HG03139 (cell line): ENCODE data around the gene FAM229B.
"Not testable (repeated sequence)": the region's sequence is repeated elsewhere in the genome, so short reads cannot be mapped to it uniquely, and the experiment has no call there.

Experiments
- ATAC-seq: cut with Tn5 transposase; IDR thresholded peaks from one replicate; pipeline ENCODE4 v1.9.1; 2021; ENCODE audit not compliant: unreplicated experiment

The FAM229B gene

DNA sequence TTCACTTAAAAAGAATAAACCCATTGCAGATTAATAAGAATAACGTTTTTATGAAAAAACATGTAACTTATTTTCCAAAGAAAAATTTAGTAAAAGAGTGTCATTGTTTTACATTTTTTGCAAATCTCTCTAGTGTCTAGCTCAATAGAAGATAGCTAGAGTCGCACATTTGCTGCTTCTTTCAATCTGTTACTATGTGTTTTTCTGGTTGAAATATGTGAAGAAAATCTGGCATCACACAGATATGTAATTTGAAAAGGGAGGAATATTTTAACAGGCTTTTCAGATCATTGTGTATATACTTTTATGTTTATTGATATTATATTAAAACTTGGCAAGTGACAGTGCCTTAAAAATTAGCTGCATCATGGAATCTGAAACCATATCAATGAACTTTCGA, 24.4 kb upstream of the FAM229B start:
- no peak for ATAC-seq

DNA sequence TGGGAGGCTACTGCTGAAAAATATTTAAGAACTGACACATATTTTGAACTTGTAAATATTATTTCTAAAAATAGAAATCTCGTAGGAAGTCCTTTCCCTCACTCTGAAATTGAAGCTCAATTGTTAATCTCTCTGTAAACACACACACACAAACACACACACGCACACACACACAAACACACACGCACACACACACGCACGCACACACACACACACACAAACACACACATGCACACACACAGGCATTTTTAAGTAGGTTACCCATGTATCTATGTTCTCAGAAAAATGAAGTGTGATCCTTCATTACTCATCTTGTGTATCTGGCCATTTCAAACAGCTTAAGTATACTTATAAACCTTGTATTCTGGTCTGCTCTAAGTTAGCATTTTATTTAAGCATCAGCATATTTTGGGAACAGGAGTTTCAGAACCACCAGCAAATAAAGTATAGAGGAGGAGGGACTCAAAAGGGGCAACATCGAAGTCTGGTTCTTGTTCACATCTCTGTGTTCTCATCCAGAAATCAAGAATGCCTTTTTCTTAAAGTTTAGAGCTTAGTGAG, 21.9 kb upstream of the FAM229B start:
- ATAC-seq: no peak

DNA sequence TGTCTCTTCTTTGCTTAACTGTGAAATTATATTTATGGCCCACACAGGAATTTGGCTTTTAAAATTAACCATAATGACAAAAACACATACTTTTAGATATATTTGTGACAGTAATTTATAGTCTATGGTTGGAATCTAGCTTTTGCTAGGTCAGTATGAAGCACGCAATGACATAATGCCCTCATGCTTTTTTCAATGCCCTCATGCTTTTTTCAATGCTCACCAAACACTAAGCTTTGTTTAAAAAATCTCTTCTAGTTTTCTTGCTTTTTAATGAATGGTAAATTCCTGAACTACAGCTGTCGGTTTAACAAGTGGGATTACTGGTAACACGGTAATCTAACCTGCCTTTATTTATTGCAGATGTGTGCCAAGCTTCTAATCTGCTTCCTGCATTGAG, 20.8 kb upstream of the FAM229B start:
- no peak for ATAC-seq

DNA sequence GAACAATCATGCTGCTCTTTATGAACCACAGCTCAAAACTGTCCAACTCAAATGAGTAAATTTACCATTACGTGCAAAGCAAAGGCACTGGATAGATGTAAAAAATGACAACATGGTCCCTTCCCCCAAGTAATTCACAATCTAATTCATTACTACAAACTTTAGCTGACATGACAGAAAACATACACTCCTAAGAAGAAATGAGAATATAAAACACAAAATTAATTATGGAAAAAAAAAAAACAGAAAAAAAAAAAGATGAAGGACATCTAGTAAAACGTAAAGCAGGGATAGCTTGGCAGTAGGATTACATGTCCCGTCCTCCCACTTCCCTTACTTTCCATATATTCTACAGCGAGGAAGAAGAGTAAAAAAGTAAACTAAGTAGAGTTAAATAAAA, 5.8 kb upstream of the FAM229B start:
- ATAC-seq: no peak

DNA sequence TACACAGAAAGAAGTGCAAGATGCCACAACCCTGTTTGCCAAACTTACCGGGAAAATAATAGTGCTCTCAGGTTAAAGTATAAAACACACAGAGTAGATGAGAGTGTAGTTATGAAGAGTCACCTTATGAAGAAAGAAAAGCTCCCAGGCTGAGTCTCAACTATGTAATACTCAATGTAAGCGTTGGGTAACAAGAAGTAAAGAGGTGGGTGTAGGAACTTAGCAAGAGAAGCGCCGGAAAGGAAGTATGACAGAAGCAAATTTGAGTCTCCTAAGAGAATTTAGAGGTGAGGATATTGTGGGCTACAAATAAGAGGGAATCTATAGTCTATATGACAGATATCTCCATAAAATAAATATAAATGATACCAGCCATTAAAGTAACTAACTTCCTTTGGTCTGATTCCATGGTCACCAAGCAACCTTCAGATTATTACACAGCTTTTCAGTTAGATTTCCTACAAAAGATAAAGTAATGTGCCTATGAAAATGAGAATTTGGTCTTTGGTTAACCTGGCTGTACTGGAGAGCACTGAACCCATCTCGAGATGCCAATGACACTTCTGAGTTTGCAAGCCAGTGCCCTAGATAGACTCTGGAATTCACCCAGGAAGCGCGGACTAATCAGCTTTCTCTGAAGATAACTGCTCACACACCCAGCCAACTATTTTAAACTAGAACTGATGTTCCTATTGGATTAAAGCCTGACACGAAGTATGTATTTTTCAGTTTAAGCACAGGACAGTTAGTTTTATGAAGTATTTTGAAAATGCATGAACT, 1.9 kb upstream of the FAM229B start:
- ATAC-seq: no peak

DNA sequence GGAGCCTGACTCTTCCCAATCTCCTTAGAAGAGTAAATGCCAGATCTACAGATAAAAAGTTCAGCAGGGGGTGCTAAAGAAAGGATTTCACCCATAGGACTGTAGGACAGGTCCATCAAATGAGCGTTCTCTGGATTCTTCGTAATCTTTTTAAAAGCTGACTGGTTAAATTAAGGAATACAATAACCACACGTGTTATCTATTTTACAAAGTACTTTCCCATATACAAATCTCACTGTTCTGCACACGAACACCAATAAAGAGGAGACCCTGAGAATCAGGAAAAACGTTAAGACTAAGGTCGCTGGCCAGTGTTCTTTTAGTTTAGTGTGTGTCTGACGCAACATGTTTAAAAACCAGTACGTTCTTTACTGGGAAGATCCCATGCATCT, 651 bp upstream of the FAM229B start:
- peak; percentile 18 for ATAC-seq

DNA sequence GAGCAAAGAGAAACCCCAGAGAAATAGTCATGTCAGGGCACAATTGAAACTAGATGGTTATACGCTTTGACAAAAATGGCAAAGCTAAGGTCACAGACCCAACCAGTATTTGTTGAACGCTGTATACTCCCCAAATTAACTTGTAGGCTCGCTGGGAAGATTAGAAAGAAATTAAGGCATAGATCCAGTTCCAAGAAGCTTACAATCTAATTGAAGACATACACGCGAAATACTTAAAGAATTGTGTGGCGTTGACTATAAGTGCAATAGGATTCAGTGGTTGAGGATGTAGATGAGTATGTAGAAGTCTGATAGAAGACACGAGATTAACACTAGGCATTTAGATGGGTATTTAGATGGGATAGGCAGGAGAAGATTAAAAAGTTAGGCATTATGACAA, 525 bp downstream of the FAM229B start:
- ATAC-seq: no peak

DNA sequence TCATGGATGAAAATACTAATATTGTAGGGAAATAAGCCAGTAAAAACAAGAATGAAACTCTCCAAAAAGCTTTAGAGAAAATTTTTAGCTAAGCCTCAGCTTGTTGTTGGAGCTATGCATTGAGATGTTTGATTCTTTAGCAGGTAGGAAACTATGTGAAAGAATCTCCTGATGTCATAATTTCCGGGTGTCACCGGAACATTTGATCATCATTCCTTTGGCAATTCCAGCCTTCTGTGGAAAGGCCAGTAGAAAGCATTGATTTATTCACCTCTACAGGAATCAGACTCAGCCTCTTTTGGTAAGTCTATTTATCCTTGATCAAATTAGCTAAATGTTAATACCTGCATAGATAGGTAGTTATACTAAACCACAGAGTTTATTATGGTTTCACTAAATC, 9.5 kb downstream of the FAM229B start:
- no peak for ATAC-seq

DNA sequence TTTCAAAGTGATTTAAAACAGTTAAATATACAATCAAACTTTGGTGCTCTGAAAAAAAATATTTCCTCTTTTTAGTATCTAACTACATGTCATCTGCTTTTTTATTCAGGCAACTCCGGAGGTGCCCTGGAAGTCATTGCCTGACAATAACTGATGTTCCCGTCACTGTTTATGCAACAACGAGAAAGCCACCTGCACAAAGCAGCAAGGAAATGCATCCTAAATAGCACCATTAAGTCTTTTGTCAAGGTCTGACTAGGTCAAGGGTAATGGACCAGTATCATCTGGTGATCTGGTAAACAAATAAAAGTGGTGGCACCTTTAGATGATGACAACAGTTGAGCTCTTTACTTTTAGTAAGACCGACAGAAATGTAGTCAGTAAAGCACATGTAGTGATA, 13.2 kb downstream of the FAM229B start:
- no peak for ATAC-seq

DNA sequence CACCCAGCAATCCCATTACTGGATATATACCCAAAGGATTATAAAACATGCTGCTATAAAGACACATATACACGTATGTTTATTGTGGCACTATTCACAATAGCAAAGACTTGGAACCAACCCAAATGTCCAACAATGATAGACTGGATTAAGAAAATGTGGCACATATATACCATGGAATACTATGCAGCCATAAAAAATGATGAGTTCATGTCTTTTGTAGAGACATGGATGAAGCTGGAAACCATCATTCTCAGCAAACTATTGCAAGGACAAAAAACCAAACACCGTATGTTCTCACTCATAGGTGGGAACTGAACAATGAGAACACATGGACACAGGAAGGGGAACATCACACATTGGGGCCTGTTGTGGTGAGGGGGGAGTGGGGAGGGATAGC, 18.6 kb downstream of the FAM229B start:
- not testable (repeated sequence) for ATAC-seq

DNA sequence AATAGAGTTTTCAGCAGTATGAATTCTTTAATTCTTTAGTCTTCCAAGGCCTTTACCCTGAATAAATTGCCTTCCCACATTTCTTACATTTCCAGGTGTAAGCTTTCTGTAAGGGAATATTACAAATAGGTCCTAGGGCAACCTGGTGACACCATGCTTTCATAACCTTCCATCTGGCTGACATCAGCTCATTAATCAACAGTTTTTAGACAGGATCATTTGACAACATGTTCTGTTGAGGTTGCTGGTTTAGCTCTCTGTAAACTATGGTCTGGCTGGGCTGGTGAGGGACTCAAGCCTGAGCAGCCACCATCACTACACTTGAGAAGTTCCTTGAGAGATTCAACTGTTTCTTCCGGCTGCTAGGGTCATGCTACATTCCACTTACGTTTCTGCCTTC, 19.2 kb downstream of the FAM229B start:
- no peak for ATAC-seq

DNA sequence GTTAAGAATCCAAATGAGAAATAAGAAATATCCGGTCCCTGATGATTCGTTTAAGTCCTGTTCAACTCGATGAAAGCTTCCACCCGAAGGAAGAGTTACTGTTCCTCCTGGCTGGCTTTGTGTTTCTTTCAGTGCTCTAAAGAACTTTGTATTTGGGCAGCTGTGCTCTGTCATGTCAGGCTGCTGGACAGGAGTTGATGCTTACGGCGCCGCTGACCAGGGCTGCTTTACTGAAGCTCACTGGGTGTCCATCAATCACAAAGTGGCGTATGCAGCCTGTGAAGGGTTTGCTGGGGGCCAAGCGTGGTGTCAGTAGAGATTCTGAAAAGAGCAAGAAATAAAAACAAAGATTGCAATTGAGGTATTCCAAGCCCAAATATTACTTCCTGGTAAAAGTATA, 21.9 kb downstream of the FAM229B start:
- no peak for ATAC-seq

DNA sequence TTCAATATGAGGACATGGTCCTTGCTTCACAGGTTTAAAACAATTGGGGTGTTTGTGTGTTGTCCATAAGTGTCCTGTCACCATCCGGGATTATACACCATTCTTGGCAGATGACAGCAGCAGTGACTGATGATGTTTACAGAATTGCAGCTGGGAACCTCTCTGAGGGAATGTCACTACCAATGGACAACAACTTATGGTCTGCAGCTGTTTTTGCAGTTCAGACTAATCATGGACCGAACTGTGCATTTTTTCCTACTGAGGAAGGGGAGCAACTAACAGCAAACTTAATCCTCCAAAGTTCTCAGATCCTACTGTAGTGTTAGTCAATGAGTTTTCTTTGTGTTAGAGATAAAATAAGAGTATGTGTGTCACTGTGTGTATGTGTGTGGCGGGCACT, 26.0 kb downstream of the FAM229B start:
- ATAC-seq: no peak

DNA sequence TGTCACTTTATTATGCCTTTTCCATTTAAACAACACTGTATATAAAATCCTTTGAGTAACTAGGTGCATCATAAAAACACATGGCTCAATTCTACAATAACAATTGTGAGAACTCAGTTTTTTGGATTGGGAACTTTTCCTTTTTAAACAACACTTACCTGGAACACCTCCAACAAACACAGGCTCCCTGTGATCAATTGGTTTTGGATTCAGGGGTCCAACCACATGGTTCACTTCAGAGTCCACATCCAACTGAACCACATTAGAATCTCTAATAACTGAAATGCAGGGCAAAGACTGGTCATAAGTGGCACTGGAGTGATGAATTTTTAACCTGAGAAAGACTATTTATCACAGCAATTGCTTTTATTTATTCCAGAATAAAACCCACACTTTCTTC, 26.5 kb downstream of the FAM229B start:
- no peak for ATAC-seq

DNA sequence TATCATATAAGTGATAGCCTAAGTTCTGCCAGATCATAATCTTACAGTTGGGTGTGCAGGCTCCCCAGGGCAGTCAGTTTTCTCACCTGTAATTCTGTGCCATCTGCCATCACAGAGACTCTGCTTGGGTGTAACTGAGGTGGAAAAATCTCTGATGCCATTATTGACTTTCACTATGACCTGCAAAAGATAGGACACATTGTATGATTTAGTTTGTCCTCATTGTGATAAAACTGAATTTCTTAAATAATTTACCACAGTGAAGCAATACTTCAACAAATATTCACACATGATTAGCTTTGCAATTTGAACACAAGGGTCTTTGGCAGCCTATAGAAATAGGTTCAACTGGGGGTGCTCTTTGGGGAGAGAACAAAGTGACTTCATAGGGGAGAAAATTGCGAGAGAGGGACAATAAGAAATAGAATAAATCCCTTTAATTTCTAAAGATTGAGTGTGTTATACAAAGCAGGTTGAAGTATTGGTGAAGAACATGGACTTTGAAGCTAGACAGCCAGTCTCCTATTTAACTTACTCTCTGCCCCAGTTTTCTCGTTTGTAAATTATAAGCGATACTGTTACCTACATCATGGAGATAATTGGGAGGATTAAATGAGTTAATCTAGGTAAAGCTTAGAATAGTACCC, 27.3 kb downstream of the FAM229B start:
- no peak for ATAC-seq

DNA sequence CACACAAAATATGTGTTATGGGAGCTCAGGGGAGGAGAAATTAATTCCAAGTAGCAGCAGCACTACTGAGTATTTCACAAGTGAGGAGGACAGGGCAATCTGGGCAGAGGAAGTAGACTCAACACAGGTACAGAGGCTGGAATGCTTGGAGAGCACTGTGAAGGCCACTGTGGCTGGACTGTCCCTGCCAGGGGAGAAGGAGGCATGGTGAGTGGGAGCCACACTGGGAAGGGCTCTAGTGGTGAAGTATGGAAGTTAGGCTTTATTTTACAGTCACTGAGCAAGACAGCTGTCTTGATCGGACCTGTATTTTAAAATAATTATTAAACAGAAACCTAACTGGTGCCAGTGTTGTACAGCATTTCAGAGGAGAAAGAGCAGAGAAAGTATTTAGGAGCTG, 28.8 kb downstream of the FAM229B start:
- ATAC-seq: no peak

DNA sequence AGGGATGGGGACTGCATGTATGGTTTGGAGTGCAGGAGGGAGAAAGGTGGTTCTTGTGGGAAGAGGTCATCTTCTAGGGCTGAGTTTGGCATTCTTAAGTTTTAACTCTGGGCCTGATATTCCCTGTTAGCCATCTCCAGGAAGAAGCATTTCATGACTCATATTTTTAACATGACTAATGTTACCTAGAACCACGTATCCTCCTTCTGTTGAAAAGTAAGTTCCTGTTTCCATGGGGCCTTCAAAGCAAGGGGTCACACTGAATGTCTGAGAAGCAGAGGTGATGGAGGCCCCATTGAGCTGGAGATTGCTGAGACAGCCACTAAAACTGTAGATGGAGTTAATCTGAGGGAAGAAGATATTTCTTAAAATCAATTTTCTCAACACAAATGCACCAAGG, 30.2 kb downstream of the FAM229B start:
- no peak for ATAC-seq

DNA sequence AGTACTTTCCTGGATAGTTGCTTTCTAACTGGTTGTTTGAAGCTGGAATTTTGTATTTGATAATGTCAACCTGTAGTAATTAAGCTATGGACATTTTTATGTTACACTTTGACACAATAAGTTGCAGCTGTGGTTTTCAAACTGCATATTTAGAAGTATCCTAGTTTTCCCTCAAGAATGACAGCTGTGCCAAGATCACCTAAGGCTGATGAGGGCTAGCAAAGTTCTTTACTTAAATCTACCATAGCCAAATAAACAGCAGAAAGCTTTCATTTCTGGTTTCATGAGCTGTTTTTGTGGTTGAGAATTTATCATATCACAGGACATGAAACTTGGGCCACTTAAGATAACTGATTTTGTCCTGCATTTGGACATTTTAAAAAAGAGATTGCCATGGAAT, 30.6 kb downstream of the FAM229B start:
- ATAC-seq: no peak

DNA sequence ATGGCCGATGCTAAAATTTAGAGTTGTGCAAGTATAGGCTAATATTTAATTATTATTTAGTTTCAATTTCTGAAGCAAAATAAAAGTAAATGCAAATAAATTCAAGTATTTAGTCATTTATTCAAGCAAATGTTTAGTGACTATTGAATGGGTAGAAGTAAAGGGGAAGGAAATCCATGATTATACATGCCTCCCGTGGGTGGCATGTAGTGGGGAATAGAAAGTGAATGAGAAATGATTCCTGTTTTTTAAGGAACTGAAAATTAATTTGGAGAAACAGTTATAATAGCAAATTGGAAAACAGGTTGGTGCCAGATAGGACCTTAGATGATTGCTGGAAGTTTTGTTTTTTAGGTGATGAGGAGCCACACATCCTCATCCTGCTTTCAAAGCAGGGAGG, 35.4 kb downstream of the FAM229B start:
- no peak for ATAC-seq

DNA sequence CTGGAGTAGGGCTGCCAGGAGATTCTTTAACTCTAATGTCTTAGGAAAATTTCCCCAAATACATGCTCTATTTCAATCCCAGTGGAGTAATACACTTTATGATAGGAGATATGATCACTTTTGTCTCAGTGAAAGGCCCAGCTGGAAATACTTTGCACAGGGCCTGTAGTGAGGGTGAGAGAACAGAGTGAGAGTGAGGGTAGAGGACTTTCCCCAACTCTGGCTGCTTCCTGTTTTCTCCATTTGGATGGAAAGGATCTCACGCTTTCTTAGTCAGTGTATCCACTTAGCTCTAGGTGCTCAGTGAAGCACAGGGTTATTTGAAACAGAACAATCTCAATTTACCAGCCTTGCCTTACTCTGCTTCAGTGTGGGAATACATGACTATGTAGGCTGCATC, 36.6 kb downstream of the FAM229B start:
- ATAC-seq: no peak

DNA sequence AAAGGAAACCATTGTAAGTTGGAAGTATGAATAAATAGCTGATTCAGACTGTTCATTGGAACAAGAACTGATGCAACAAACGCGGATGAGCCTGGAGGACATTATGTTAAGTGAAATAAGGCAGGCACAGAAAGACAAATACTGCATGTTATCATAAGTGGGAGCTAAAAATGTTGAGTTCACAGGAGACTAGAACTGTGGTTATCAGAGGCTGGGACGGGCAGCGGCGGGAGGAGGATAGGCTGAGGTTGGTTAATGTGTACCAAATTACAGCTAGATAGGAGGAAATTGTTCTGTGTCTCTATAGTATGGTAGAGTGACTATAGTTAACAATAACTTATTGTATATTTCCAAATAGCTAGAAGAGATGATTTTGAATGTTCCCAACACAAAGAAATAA, 40.8 kb downstream of the FAM229B start:
- ATAC-seq: no peak

DNA sequence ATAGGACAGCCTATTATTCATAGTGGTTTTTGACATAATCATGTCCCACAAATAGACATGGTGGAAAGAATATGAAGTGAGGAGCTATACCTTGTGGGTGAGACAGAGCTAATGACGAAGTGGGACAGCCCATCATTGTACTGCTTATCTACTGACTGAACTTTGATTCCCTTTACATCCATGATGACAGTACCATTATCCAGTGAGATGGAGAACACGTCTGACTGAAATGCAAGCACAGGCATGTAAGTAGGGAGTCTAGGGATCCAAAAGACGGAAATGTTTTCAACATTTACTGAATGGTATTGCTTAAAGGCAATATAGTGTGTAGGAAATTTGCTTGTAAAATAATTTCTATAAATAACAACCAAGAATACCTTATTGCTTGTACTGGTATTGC, 43.5 kb downstream of the FAM229B start:
- ATAC-seq: no peak

DNA sequence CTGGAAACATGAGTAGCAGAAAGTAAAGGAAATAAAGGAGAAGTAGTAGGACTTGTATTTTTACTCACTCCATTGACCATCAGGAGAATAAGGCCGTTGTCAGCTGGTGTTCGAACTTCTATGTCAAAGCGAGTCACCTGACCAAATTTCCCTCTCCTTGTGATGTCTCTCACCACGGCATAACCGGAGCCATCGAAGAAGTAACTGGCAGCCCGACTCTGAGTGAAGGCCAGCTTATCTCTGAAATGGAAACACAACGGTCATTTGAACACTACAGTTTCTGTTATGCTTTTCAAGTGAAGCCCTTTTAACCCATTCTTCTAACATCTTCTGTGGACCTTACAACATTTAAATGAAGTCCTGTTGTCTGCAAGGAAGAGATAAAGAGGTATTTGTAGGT, 51.7 kb downstream of the FAM229B start:
- ATAC-seq: no peak
